Pulmonary artery endothelial cell (primary cell): Measurements from ENCODE around the gene BARX1. TPM values are rescaled to one million over a fixed set of nuclear protein-coding genes. Genes with fewer than 3 reads are reported as not detected.

Experiments used
- DNase-seq: peaks from one replicate; pipeline ENCODE4 v3.0.0-alpha.2; 2011; ENCODE audit warnings: low read depth, low spot score
- total RNA-seq: library from RNA; depleted of rRNA; stranded (reverse); fragments of >200 nt; gene quantifications from 2 replicates; pipeline ENCODE4 v1.2.3, GENCODE V29; 2014

Gene BARX1
- total RNA-seq, 1 donor from 2014 or later, result not detected

GRCh38 chr9:93929231-93929630 lies 25.9 kb downstream of the BARX1 start:
- DNase-seq, result no peak

DNA sequence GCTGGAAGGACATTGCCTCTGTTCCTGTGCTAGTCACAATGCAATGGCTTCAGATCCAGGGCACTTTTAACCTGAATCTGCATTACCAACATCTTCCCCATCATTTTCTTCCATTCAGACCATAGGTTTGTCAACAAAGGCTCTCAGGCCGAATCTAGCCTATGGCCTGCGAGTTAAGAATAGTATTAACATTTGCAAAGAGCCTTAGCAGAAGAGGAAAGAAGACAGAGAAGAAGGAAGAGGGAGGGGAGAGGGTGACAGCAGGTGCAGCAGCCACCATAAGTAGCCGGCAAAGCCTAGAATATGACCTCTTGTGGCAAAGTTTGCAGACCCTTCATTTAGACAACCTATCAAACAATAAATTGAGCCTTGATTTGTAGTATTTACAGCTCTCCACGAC lies 32.6 kb downstream of the BARX1 start:
- no peak for DNase-seq

DNA sequence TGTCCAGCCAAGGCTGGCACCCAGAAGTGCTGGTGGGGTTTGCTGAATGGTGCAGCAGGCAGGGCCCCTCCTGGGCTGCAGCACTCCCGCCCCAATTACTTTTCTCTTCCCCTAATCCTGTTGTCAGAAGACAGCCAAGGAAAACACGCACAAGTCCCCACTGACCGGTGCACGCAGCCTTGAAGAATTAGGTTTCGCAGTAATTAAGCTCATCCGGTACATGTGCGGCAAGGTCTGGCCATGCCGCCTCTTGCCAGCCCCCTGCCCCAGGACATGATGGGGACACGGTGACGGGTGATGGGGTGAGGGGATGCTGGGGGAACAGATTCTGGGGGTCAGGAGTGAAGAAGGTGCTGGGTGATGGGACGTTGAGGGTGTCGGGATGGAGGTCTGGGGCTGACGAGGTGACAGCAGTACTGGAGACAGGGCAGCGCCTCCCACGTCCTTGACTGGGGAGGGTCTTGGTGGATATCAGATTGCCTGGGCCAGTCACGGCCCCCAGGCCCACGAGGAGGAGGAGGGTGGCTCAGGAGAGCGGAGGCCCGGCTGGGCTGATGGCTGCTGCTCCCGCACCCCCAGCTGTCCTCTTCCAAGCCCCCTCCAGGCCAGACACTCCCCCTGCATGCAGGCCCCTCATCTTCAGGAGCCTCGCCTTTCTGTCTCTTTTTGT lies 34.9 kb downstream of the BARX1 start:
- no peak for DNase-seq

GRCh38 chr9:93918061-93918460 lies 37.1 kb downstream of the BARX1 start:
- DNase-seq, result no peak

- no peak for DNase-seq
Observed at GRCh38 chr9:93917121-93917853, 37.9 kb downstream of the BARX1 start.

- no peak for DNase-seq
Observed at GRCh38 chr9:93916358-93916757, 38.8 kb downstream of the BARX1 start.

DNA sequence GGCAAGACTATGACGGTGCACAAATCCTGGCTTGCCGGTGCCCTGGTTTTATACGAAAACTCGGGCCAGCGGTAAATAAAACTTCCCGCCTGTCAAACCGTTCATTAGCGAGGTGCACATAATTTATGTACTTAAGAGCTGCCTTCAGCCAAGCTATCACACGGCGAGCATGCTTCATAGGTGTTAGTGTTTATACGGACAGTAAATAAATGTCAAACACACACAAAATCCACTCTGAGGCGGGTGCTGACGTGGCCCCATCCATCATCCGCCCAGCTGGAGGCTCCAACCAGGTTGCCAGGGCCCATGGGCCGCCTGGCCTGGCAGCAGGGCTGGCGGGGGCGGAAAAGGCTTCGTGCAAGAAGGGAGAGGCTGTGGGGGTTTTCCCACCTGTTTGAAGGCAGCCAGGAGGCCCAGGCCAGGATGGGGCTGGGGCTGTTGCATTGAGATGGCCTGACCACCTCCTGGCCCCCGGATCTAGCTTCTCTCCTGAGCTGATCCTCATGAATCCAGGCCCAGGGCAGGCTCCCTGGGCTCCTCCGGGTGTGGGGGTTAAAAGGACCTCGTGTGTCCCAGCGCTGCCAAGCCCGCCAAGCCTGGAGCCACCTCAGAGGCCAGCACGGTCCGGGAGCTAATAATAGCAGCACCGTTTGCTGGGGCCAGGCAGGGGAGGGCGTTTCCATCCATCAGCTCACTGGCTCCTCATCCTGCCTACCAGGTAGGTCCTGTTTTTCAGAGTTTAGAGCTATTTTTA lies 43.2 kb downstream of the BARX1 start:
- DNase-seq, result no peak

- DNase-seq, result no peak
Observed at GRCh38 chr9:93911136-93911745, 43.9 kb downstream of the BARX1 start.

DNA sequence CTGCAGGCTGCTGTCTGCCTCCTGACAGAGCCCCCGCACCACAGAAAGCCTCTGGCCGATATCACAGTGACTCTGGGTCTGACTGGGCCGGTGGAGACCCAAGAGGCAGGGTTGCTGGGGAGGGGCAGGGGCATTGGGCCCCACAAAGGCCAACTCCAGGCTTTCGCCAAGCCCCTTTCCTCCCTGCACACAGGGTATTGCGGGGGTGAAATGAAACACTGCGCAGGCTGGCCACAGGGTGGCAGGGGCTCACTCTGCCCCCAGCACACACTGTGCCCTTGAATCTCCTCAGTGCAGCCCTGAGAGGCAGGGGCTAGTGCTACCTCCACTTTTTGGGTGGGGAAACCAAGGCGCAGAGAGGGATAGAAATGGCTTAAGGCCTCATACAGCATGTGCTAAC lies 44.6 kb downstream of the BARX1 start:
- DNase-seq, result no peak

- DNase-seq, result no peak
Observed at GRCh38 chr9:93910196-93910595, 45.0 kb downstream of the BARX1 start.

GRCh38 chr9:93909242-93909616 lies 45.9 kb downstream of the BARX1 start:
- no peak for DNase-seq

- DNase-seq, result no peak
Observed at GRCh38 chr9:93908591-93909241, 46.4 kb downstream of the BARX1 start.

DNA sequence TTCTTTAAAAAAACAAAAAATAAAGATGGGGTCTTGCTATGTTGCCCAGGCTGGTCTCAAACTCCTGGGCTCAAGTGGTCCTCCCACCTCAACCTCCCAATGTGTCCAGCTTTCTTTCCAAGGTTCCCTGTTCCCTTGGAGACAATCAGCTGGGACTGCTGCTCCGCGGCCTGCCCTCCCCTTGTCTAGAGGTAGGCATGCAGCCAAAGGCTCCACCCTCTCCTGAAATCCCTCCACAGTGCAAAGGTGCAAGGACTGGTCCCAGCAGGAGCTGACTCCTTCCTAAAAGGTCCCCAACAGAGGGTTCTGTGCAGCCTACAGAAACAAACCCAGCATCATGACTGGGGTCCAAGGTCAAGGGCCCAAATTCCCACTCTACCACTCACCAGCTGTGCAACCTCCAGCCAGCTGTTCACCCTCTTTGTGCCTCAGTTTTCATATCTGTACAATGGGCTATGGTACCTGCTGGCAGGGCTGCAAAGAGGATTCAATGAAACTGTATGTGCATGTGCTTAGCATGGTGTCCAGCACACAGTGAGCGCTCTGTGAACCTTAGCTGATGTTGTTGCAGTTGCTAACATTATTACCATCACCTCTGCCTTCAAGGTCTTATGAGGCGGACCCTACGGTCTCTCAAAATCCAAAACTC lies 47.5 kb downstream of the BARX1 start:
- no peak for DNase-seq

DNA sequence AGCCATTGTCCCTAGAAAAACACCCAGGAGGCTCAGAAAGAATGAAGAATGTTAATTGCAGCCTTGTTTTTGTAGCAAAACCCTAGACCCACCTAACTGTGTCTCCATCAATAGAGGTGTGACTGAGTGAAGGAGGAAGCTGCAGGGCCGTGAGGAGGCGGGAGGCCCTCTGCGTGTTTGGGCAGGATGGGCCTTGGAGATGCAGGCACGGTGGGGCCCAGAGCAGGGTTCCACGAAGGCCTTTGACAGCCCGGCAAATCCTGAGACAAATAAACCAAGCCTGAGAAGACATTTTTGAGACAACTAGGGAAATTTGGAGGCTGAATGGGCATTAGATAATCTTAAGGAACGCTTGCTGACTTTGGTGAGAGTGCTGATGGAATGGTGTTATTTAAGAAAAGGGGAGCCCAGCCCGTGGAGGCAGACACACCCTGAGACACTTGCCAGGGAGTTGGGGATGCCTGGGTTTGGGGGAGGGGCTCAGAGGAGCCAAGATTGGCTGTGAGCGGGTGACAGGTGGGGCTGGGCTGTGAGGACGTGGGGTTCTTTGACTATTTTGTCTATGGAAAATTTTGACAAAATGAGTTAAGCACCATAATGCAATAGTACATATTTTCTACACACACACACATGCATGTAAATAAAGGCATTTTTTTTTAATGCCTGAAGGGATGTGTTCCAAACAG lies 48.8 kb downstream of the BARX1 start:
- DNase-seq, result no peak

DNA sequence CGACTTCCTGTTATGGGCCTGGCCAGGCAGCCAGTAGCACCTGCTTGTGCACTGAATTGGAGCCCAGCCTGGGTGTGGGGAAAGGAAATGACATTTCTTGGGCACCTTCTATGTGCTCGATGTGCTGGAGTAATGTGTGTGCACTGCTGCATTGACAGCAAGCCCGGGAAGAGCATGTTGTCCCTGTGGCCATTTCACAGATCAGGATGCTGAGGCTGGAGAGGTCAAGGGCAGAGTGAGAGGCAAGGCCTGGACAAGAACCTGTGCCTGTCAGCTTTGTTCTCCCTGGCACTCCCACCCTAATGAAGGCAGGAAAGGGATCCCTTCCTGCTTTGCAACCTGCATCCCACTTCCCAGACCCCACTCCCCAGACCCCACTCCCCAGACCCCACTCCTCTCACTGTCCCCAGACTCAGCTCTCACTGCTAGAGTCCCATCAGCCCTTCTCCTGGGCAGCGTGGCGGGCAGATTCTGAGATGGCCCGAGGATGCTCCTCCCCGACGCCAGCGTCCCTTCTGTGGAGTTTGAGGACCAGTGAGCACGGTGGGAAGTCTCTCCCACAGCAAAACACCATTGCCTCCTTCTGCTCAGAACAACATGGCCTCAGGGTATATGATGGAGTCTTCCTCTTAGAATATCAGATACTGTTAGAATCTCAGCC lies 49.6 kb downstream of the BARX1 start:
- DNase-seq, result no peak

GRCh38 chr9:93904649-93905472 lies 50.3 kb downstream of the BARX1 start:
- DNase-seq, result no peak

DNA sequence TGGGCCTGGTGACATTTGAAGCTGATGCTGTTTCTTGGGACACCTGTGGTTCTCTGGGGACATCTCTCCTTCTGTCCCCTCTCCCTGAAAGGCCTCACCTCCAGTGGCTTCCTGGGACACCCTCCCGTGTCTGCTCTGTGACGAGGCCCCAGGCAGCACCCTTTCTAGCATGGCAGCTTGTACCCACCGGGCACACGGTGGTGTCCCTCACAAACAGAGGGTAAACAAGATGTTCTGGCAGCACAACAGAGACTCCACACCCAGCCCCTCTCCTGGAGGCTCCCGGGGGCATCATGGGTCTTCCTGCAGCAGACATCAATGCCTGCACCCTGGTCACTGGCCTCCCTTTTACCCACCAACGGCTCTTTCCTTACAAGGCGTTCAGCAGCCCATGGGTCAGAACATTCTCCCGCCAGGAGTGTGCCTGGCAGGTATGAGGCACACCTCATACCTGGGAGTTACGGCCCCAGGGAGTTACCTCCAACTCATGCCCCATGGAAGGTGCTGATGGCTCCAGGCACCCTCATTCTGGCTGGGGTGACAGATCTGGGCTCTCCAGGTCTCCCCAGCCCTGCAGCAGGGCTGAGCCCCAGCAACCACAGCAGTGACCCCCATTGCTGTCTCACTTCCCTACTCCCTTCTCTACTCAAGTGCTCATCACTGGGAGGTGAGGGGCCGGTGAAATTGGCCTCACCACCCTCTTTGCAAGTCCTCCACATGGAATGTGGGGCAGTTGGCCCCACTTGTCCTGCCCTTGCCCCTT lies 51.1 kb downstream of the BARX1 start:
- no peak for DNase-seq
